Dendritic cell treated with granulocyte-macrophage colony-stimulating factor and Interleukin-4, amounts not matched to agents 40 ng/mL and 50 ng/mL, for 4 days (primary cell): ENCODE results near the gene SALL1.

ENCODE experiments used
- H3K27ac Mint-ChIP-seq: one replicate; pipeline ENCODE4 v1.8.0; 2022; ENCODE audit warnings: mild to moderate bottlenecking, mixed read lengths
- H3K27me3 Mint-ChIP-seq: one replicate; pipeline ENCODE4 v1.8.0; 2022; ENCODE audit warnings: mild to moderate bottlenecking, mixed read lengths
- H3K36me3 Mint-ChIP-seq: one replicate; pipeline ENCODE4 v1.8.0; 2022; ENCODE audit warnings: low read depth, mixed read lengths
- H3K4me1 Mint-ChIP-seq: one replicate; pipeline ENCODE4 v1.8.0; 2022; ENCODE audit warnings: low read depth, mixed read lengths
- H3K4me3 Mint-ChIP-seq: one replicate; pipeline ENCODE4 v1.8.0; 2022; ENCODE audit warnings: mild to moderate bottlenecking, moderate library complexity, mixed read lengths
- H3K9me3 Mint-ChIP-seq: one replicate; pipeline ENCODE4 v1.8.0; 2022; ENCODE audit warnings: mixed read lengths
- intact Hi-C: fragments of 100-400 bp; cut with micrococcal nuclease; formaldehyde crosslinking; loops from one replicate; pipeline ENCODE4 v1.15.0; 2022

Gene SALL1

GRCh38 chr16:51141106-51141505 lies 10.0 kb downstream of the SALL1 start:
- H3K27me3 Mint-ChIP-seq = peaks cover 24% of the 10 kb centered on the region

GRCh38 chr16:51140112-51140511 lies 11.0 kb downstream of the SALL1 start:
- Mint-ChIP-seq H3K27ac (no peak overlapping the region), H3K36me3 (no peaks in the 10 kb centered on the region), H3K4me3 (no peak overlapping the region), H3K4me1 (no peaks in the 10 kb centered on the region), H3K27me3 (peaks cover 21% of the 10 kb centered on the region), H3K9me3 (no peaks in the 10 kb centered on the region)
- intact Hi-C loops = no loop called here

More at GRCh38 chr16:51141106-51141505, 10.0 kb downstream of the SALL1 start:
- no peak overlapping the region for H3K4me3 Mint-ChIP-seq
- no peak overlapping the region for H3K27ac Mint-ChIP-seq
- no peaks in the 10 kb centered on the region for H3K4me1 Mint-ChIP-seq
- no peaks in the 10 kb centered on the region for H3K9me3 Mint-ChIP-seq
- no peaks in the 10 kb centered on the region for H3K36me3 Mint-ChIP-seq
- intact Hi-C loops = no loop called here

- Mint-ChIP-seq H3K27ac (no peak overlapping the region), H3K36me3 (no peaks in the 10 kb centered on the region), H3K4me3 (no peak overlapping the region), H3K27me3 (peaks cover 25% of the 10 kb centered on the region), H3K9me3 (no peaks in the 10 kb centered on the region), H3K4me1 (no peaks in the 10 kb centered on the region)
- intact Hi-C loops = no loop called here
These were observed 11.5 kb downstream of the SALL1 start for GRCh38 chr16:51139568-51139967.

- H3K9me3 Mint-ChIP-seq = no peaks in the 10 kb centered on the region
- H3K4me3 Mint-ChIP-seq = no peak overlapping the region
- no peak overlapping the region for H3K27ac Mint-ChIP-seq
- no peaks in the 10 kb centered on the region for H3K4me1 Mint-ChIP-seq
- intact Hi-C loops = no loop called here
- no peaks in the 10 kb centered on the region for H3K36me3 Mint-ChIP-seq
- peaks cover 35% of the 10 kb centered on the region for H3K27me3 Mint-ChIP-seq
These were observed 12.9 kb downstream of the SALL1 start for GRCh38 chr16:51138178-51138577.

GRCh38 chr16:51137097-51137496 lies 14.0 kb downstream of the SALL1 start:
- intact Hi-C loops = no loop called here
- H3K36me3 Mint-ChIP-seq = no peaks in the 10 kb centered on the region
- H3K27me3 Mint-ChIP-seq = peaks cover 40% of the 10 kb centered on the region
- no peak overlapping the region for H3K4me3 Mint-ChIP-seq
- H3K27ac Mint-ChIP-seq = no peak overlapping the region
- H3K4me1 Mint-ChIP-seq = no peaks in the 10 kb centered on the region
- no peaks in the 10 kb centered on the region for H3K9me3 Mint-ChIP-seq

GRCh38 chr16:51134876-51135275 lies 16.2 kb downstream of the SALL1 start:
- no peak overlapping the region for H3K27ac Mint-ChIP-seq
- H3K4me3 Mint-ChIP-seq = no peak overlapping the region
- intact Hi-C loops = no loop called here
- H3K27me3 Mint-ChIP-seq = peaks cover 48% of the 10 kb centered on the region
- H3K36me3 Mint-ChIP-seq = no peaks in the 10 kb centered on the region
- H3K4me1 Mint-ChIP-seq = no peaks in the 10 kb centered on the region
- H3K9me3 Mint-ChIP-seq = no peaks in the 10 kb centered on the region

- Mint-ChIP-seq H3K4me1 (no peaks in the 10 kb centered on the region), H3K4me3 (no peak overlapping the region), H3K36me3 (no peaks in the 10 kb centered on the region), H3K27me3 (peaks cover 48% of the 10 kb centered on the region), H3K27ac (no peak overlapping the region), H3K9me3 (no peaks in the 10 kb centered on the region)
- intact Hi-C loops = no loop called here
These were observed 16.7 kb downstream of the SALL1 start for GRCh38 chr16:51134269-51134812.

GRCh38 chr16:51133688-51134087 lies 17.4 kb downstream of the SALL1 start:
- no peaks in the 10 kb centered on the region for H3K36me3 Mint-ChIP-seq
- intact Hi-C loops = no loop called here
- H3K27ac Mint-ChIP-seq = no peak overlapping the region
- no peak overlapping the region for H3K4me3 Mint-ChIP-seq
- H3K9me3 Mint-ChIP-seq = no peaks in the 10 kb centered on the region
- H3K27me3 Mint-ChIP-seq = peaks cover 48% of the 10 kb centered on the region
- H3K4me1 Mint-ChIP-seq = no peaks in the 10 kb centered on the region

- Mint-ChIP-seq H3K27me3 (peaks cover 49% of the 10 kb centered on the region), H3K4me1 (no peaks in the 10 kb centered on the region), H3K27ac (no peak overlapping the region), H3K36me3 (no peaks in the 10 kb centered on the region), H3K4me3 (no peak overlapping the region), H3K9me3 (no peaks in the 10 kb centered on the region)
- intact Hi-C loops = no loop called here
These were observed 17.9 kb downstream of the SALL1 start for GRCh38 chr16:51133183-51133582.

GRCh38 chr16:51132490-51133115 lies 18.5 kb downstream of the SALL1 start:
- Mint-ChIP-seq H3K36me3 (no peaks in the 10 kb centered on the region), H3K27ac (no peak overlapping the region), H3K9me3 (no peaks in the 10 kb centered on the region), H3K4me3 (no peak overlapping the region), H3K27me3 (peaks cover 50% of the 10 kb centered on the region), H3K4me1 (no peaks in the 10 kb centered on the region)
- intact Hi-C loops = no loop called here

GRCh38 chr16:51131619-51132018 lies 19.5 kb downstream of the SALL1 start:
- peaks cover 46% of the 10 kb centered on the region for H3K27me3 Mint-ChIP-seq

GRCh38 chr16:51129105-51129504 lies 22.0 kb downstream of the SALL1 start:
- Mint-ChIP-seq H3K4me1 (no peaks in the 10 kb centered on the region), H3K27me3 (peaks cover 37% of the 10 kb centered on the region), H3K27ac (no peak overlapping the region), H3K4me3 (no peak overlapping the region), H3K9me3 (no peaks in the 10 kb centered on the region), H3K36me3 (no peaks in the 10 kb centered on the region)
- intact Hi-C loops = no loop called here

More at GRCh38 chr16:51131619-51132018, 19.5 kb downstream of the SALL1 start:
- H3K4me3 Mint-ChIP-seq = no peak overlapping the region
- no peaks in the 10 kb centered on the region for H3K36me3 Mint-ChIP-seq
- H3K27ac Mint-ChIP-seq = no peak overlapping the region
- H3K9me3 Mint-ChIP-seq = no peaks in the 10 kb centered on the region
- H3K4me1 Mint-ChIP-seq = no peaks in the 10 kb centered on the region
- intact Hi-C loops = no loop called here

GRCh38 chr16:51125992-51126391 lies 25.1 kb downstream of the SALL1 start:
- no peak overlapping the region for H3K4me3 Mint-ChIP-seq
- H3K27ac Mint-ChIP-seq = no peak overlapping the region
- peaks cover 21% of the 10 kb centered on the region for H3K27me3 Mint-ChIP-seq
- intact Hi-C loops = no loop called here
- H3K4me1 Mint-ChIP-seq = no peaks in the 10 kb centered on the region
- no peaks in the 10 kb centered on the region for H3K9me3 Mint-ChIP-seq
- H3K36me3 Mint-ChIP-seq = no peaks in the 10 kb centered on the region

- Mint-ChIP-seq H3K27me3 (peaks cover 21% of the 10 kb centered on the region), H3K4me1 (no peaks in the 10 kb centered on the region), H3K4me3 (no peak overlapping the region), H3K27ac (no peak overlapping the region), H3K36me3 (no peaks in the 10 kb centered on the region), H3K9me3 (no peaks in the 10 kb centered on the region)
- intact Hi-C loops = no loop called here
These were observed 26.2 kb downstream of the SALL1 start for GRCh38 chr16:51124896-51125295.

GRCh38 chr16:51121850-51122249 lies 29.2 kb downstream of the SALL1 start:
- Mint-ChIP-seq H3K36me3 (no peaks in the 10 kb centered on the region), H3K4me3 (no peak overlapping the region), H3K27me3 (peaks cover 26% of the 10 kb centered on the region), H3K9me3 (no peaks in the 10 kb centered on the region), H3K4me1 (no peaks in the 10 kb centered on the region), H3K27ac (no peak overlapping the region)
- intact Hi-C loops = no loop called here
